Measurements from ENCODE around the gene PCNX2.

- TF ChIP-seq CTCF (IDR thresholded peaks at IDR 0.05), result no peak
- TF ChIP-seq EP300 (IDR thresholded peaks at IDR 0.05), result no peak
Observed at GRCh38 chr1:233281711-233282581, 13.6 kb downstream of the PCNX2 start.

All from sigmoid colon (tissue), 4 donors.